HL-60 (cell line): ENCODE data around the gene OR52B6.
A peak's percentile ranks its signal among the peaks of the same experiment; 100 is the strongest.

Experiments used
- DNase-seq, 2 experiments: peaks; one replicate each; pipeline ENCODE4 v3.0.0-alpha.2; 2010 to 2020; ENCODE audit warnings: low read depth in 1 of 2, low spot score in 1 of 2
- H3K27ac ChIP-seq: fragments of 250-450 bp; sonication (Bioruptor Pico); replicated peaks from 2 replicates; pipeline ENCODE4 v1.5.1; 2020; ENCODE audit warnings: mild to moderate bottlenecking, moderate library complexity
- H3K27me3 ChIP-seq: fragments of 250-450 bp; sonication (Bioruptor Pico); 2 replicates; pipeline ENCODE4 v1.5.1; 2021; ENCODE audit warnings: mild to moderate bottlenecking, moderate library complexity; ENCODE audit not compliant: insufficient read depth, poor library complexity, severe bottlenecking
- H3K4me3 ChIP-seq: replicated peaks from 2 replicates; pipeline ENCODE4 v1.5.1; 2011; ENCODE audit warnings: mild to moderate bottlenecking, control low read depth, low read length; ENCODE audit not compliant: insufficient read depth
- CTCF ChIP-seq: IDR thresholded peaks from one replicate; pipeline ENCODE4 v1.5.1; 2011; ENCODE audit warnings: low read length, control low read depth, inconsistent platforms; ENCODE audit not compliant: insufficient read depth
- GABPA ChIP-seq: IDR thresholded peaks from 2 replicates; pipeline ENCODE4 v1.6.1; 2012; ENCODE audit warnings: low read depth
- POLR2AphosphoS5 ChIP-seq: IDR thresholded peaks from 2 replicates; pipeline ENCODE4 v1.6.1; 2012; ENCODE audit warnings: low read depth
- REST ChIP-seq: IDR thresholded peaks from 2 replicates; pipeline ENCODE4 v1.6.1; 2012; ENCODE audit warnings: low read depth; ENCODE audit not compliant: insufficient replicate concordance
- SPI1 ChIP-seq: IDR thresholded peaks from 2 replicates; pipeline ENCODE4 v1.6.1; 2012; ENCODE audit warnings: low read depth, mild to moderate bottlenecking, borderline replicate concordance

Gene OR52B6

GRCh38 chr11:5553343-5553742 is 27.3 kb upstream of the OR52B6 start:
- no peak overlapping the region for H3K4me3 ChIP-seq
- no peak for DNase-seq

GRCh38 chr11:5556596-5557188 is 24.0 kb upstream of the OR52B6 start:
- Histone ChIP-seq H3K27ac (no peak overlapping the region), H3K4me3 (no peak overlapping the region), H3K27me3 (no peaks in the 10 kb centered on the region)
- DNase-seq = no peak
- TF ChIP-seq CTCF (no peak), GABPA (no peak), REST (no peak), POLR2AphosphoS5 (no peak), SPI1 (no peak)

More at GRCh38 chr11:5553343-5553742, 27.3 kb upstream of the OR52B6 start:
- Histone ChIP-seq H3K27ac (no peak overlapping the region), H3K27me3 (no peaks in the 10 kb centered on the region)
- TF ChIP-seq POLR2AphosphoS5 = no peak

GRCh38 chr11:5557751-5558150 is 22.9 kb upstream of the OR52B6 start:
- no peak overlapping the region for H3K27ac ChIP-seq
- no peak for TF ChIP-seq POLR2AphosphoS5
- no peak for TF ChIP-seq SPI1
- TF ChIP-seq GABPA = no peak
- TF ChIP-seq CTCF = no peak
- TF ChIP-seq REST = no peak
- no peak for DNase-seq
- H3K27me3 ChIP-seq = no peaks in the 10 kb centered on the region
- no peak overlapping the region for H3K4me3 ChIP-seq

- Histone ChIP-seq H3K27me3 (no peaks in the 10 kb centered on the region), H3K27ac (no peak overlapping the region), H3K4me3 (no peak overlapping the region)
- TF ChIP-seq GABPA (peak; percentile 68), POLR2AphosphoS5 (no peak), SPI1 (peak; percentile 55; the same call in 1 of the 2 replicates)
- DNase-seq = peak in 1 of 2 experiments; percentile 34
Measured at GRCh38 chr11:5564259-5565019, 16.2 kb upstream of the OR52B6 start.
